CD4-positive, alpha-beta T cell (primary cell): Measurements from ENCODE around the gene DRAP1. TPM values are rescaled to one million over a fixed set of nuclear protein-coding genes. Genes with fewer than 3 reads are reported as not detected.

Experiments
- ATAC-seq: fragments of 200-7000 bp; cut with Tn5 transposase; one replicate; pipeline ENCODE4 v1.10.0; 2022; ENCODE audit warnings: mild to moderate bottlenecking; ENCODE audit not compliant: poor library complexity
- CTCF ChIA-PET: fragments of 350-600 bp; sonication (Branson Sonifier 250); formaldehyde crosslinking; loops from one replicate; lab custom pipeline; 2021; ENCODE audit warnings: antibody characterized with exemption, inconsistent platforms; lab: Charles Lee
- POLR2A ChIA-PET: fragments of 350-600 bp; sonication (Branson Sonifier 250); formaldehyde crosslinking; loops from one replicate; lab custom pipeline; 2021; ENCODE audit warnings: antibody characterized with exemption, inconsistent platforms; lab: Charles Lee
- DNase-seq, 14 experiments: peaks; one replicate each; pipeline ENCODE4 v3.0.0-alpha.2; 2013 to 2020; ENCODE audit warnings: mixed read lengths in 2 of 14
- H3K27ac ChIP-seq, 2 donors: one replicate each; pipeline versions ENCODE4 v1.5.1 to v1.7.0; 2013; ENCODE audit warnings: low read length in 2 of 2, low read depth in 1 of 2, mild to moderate bottlenecking in 1 of 2
- H3K27me3 ChIP-seq, 2 experiments: 1 replicate in 1 of 2; 2 replicates in 1 of 2; pipeline versions ENCODE4 v1.6.1 to v1.7.0; 2013; ENCODE audit warnings: low read length in 2 of 2, control low read depth in 1 of 2, mild to moderate bottlenecking in 1 of 2, moderate library complexity in 1 of 2; ENCODE audit not compliant: insufficient read depth in 2 of 2, control insufficient read depth in 1 of 2
- H3K36me3 ChIP-seq: one replicate; pipeline ENCODE4 v1.6.1; 2013; ENCODE audit warnings: low read length, control low read depth; ENCODE audit not compliant: insufficient read depth
- H3K4me1 ChIP-seq: one replicate; pipeline ENCODE4 v1.6.1; 2013; ENCODE audit warnings: low read length, control low read depth; ENCODE audit not compliant: insufficient read depth
- H3K4me3 ChIP-seq: one replicate; pipeline ENCODE4 v1.5.1; 2013; ENCODE audit warnings: mild to moderate bottlenecking, low read length, moderate library complexity
- H3K9me3 ChIP-seq, 2 experiments: 1 replicate in 1 of 2; 2 replicates in 1 of 2; pipeline versions ENCODE4 v1.6.1 to v1.7.0; 2013; ENCODE audit warnings: low read length in 2 of 2, mild to moderate bottlenecking in 2 of 2, control low read depth in 1 of 2, moderate library complexity in 1 of 2; ENCODE audit not compliant: control insufficient read depth in 1 of 2, insufficient read depth in 1 of 2
- H3K27ac Mint-ChIP-seq: one replicate; pipeline ENCODE4 v1.8.0; 2020; ENCODE audit warnings: mixed read lengths
- H3K27me3 Mint-ChIP-seq: one replicate; pipeline ENCODE4 v1.8.0; 2021; ENCODE audit warnings: mixed read lengths
- H3K36me3 Mint-ChIP-seq: one replicate; pipeline ENCODE4 v1.8.0; 2021; ENCODE audit warnings: low read depth, mixed read lengths
- H3K4me1 Mint-ChIP-seq: one replicate; pipeline ENCODE4 v1.8.0; 2021; ENCODE audit warnings: low read depth, mixed read lengths
- H3K4me3 Mint-ChIP-seq: one replicate; pipeline ENCODE4 v1.8.0; 2020; ENCODE audit warnings: mild to moderate bottlenecking, mixed read lengths
- H3K9me3 Mint-ChIP-seq: one replicate; pipeline ENCODE4 v1.8.0; 2020; ENCODE audit warnings: mixed read lengths
- intact Hi-C, 2 experiments: fragments of 100-400 bp; cut with DNase I in 1 of 2; cut with micrococcal nuclease in 1 of 2; formaldehyde crosslinking; loops; one replicate each; pipeline versions ENCODE4 v1.15.1 to v1.9.0; 2023 to 2025; cut with DNase I, micrococcal nuclease
- total RNA-seq, 174 experiments: library from RNA in 2 of 174; stranded (reverse) in 2 of 174; gene quantifications; one replicate each; pipeline ENCODE4 v1.2.3 and lab custom pipeline; 2021 to 2026
- TF ChIP-seq, protein P1 (sequence below): fragments of 200-600 bp; IDR thresholded peaks from one replicate; pipeline ENCODE4 v1.8.0; 2022; ENCODE audit warnings: antibody characterized with exemption, mild to moderate bottlenecking

The DRAP1 gene
- total RNA-seq, 2 experiments from 2014 or later = 58.6 to 59.1 TPM

DNA sequence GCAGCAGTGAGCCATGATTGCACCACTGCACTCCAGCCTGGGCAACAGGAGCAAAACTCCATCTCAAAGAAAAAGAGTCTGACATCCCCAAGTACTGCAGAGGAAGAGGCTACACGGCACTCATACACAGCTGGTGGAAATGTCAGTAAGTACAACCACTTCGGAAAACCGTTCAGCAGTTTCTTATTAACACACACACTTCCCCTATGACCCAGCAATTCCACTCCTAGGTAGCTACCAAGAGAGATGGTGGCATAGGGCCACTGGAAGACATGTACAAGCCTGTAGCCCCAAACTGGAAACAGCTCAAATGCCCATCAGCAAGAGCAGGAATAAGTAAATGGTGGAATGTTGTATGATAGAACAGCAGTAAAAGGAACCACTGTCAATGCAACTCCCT, 3.3 kb downstream of the DRAP1 start:
- DNase-seq = no peak
- POLR2A ChIA-PET = interaction anchor here (6.6 kb wide), 1 partner anchor 33 kb away, joined by 104 read pairs; the partner anchor contains the start of genes CCDC85B and FIBP
- no peaks in the 10 kb centered on the region for H3K27me3 Mint-ChIP-seq
- peaks cover 42% of the 10 kb centered on the region for H3K4me1 ChIP-seq
- TF ChIP-seq, protein P1, sequence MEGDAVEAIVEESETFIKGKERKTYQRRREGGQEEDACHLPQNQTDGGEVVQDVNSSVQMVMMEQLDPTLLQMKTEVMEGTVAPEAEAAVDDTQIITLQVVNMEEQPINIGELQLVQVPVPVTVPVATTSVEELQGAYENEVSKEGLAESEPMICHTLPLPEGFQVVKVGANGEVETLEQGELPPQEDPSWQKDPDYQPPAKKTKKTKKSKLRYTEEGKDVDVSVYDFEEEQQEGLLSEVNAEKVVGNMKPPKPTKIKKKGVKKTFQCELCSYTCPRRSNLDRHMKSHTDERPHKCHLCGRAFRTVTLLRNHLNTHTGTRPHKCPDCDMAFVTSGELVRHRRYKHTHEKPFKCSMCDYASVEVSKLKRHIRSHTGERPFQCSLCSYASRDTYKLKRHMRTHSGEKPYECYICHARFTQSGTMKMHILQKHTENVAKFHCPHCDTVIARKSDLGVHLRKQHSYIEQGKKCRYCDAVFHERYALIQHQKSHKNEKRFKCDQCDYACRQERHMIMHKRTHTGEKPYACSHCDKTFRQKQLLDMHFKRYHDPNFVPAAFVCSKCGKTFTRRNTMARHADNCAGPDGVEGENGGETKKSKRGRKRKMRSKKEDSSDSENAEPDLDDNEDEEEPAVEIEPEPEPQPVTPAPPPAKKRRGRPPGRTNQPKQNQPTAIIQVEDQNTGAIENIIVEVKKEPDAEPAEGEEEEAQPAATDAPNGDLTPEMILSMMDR = no peak
- peak overlapping the region; percentile 55 for H3K4me3 Mint-ChIP-seq
- H3K9me3 Mint-ChIP-seq = no peaks in the 10 kb centered on the region
- intact Hi-C loops = no loop called here
- ATAC-seq = no peak
- no peaks in the 10 kb centered on the region for H3K9me3 ChIP-seq
- no peaks in the 10 kb centered on the region for H3K27me3 ChIP-seq
- no peak overlapping the region for H3K27ac ChIP-seq
- H3K4me1 Mint-ChIP-seq = peaks cover 28% of the 10 kb centered on the region
- H3K4me3 ChIP-seq = no peak overlapping the region
- H3K27ac Mint-ChIP-seq = peak overlapping the region; percentile 44
- H3K36me3 Mint-ChIP-seq = peaks cover 36% of the 10 kb centered on the region
- H3K36me3 ChIP-seq = peaks cover 32% of the 10 kb centered on the region
- CTCF ChIA-PET = interaction anchor here (1.0 to 4.2 kb wide), 3 partner anchors 34 to 66 kb away, joined by 3 to 16 read pairs (median 4); partner anchors contain the start of gene FIBP

GRCh38 chr11:65925397-65925796, 6.2 kb downstream of the DRAP1 start:
- Histone ChIP-seq H3K9me3 (no peaks in the 10 kb centered on the region), H3K4me3 (no peak overlapping the region), H3K36me3 (peaks cover 28% of the 10 kb centered on the region), H3K4me1 (peaks cover 42% of the 10 kb centered on the region), H3K27ac (no peak overlapping the region), H3K27me3 (no peaks in the 10 kb centered on the region)
- intact Hi-C loops = no loop called here
- ATAC-seq (no peak), DNase-seq (no peak)
- POLR2A ChIA-PET = interaction anchor here (0.8 to 1.1 kb wide), 2 partner anchors 35 to 41 kb away, joined by 3 read pairs; partner anchors contain the start of gene CCDC85B
- H3K4me3 Mint-ChIP-seq = peak overlapping the region; percentile 2
- TF ChIP-seq, protein P1 = no peak
- H3K36me3 Mint-ChIP-seq = peaks cover 22% of the 10 kb centered on the region
- peak overlapping the region; percentile 61 for H3K27ac Mint-ChIP-seq
- H3K9me3 Mint-ChIP-seq = no peaks in the 10 kb centered on the region
- CTCF ChIA-PET = interaction anchor here (0.9 kb wide), 1 partner anchor 145 kb away, joined by 3 read pairs; no protein-coding TSS in a partner anchor
- no peaks in the 10 kb centered on the region for H3K27me3 Mint-ChIP-seq
- H3K4me1 Mint-ChIP-seq = peaks cover 40% of the 10 kb centered on the region

- ATAC-seq = peak; percentile 96
- no peaks in the 10 kb centered on the region for H3K9me3 Mint-ChIP-seq
- H3K27ac Mint-ChIP-seq = peak overlapping the region; percentile 95
- Histone ChIP-seq H3K27me3 (no peaks in the 10 kb centered on the region), H3K27ac (peak overlapping the region; percentile 78 to 81), H3K9me3 (no peaks in the 10 kb centered on the region), H3K4me1 (peaks cover 26% of the 10 kb centered on the region), H3K36me3 (peaks cover 8% of the 10 kb centered on the region), H3K4me3 (peak overlapping the region; percentile 39)
- ChIA-PET CTCF (interaction anchor here (1.0 to 1.6 kb wide), 6 partner anchors 37 to 94 kb away, joined by 3 to 7 read pairs (median 4); partner anchors contain the start of genes CCDC85B, FIBP and MUS81), POLR2A (interaction anchor here (0.8 to 3.2 kb wide), 12 partner anchors 8 to 216 kb away, joined by 3 to 35 read pairs (median 5); partner anchors contain the start of genes BANF1, C11orf68, CCDC85B and CFL1)
- TF ChIP-seq, protein P1 = no peak
- no peaks in the 10 kb centered on the region for H3K27me3 Mint-ChIP-seq
- H3K4me3 Mint-ChIP-seq = peak overlapping the region; percentile 77
- H3K36me3 Mint-ChIP-seq = peaks cover 7% of the 10 kb centered on the region
- intact Hi-C loops = loop anchor here in 1 of 2 experiments (1.0 to 2.0 kb wide), 3 partner anchors 9 to 40 kb away; partner anchors contain the start of genes C11orf68, DRAP1, FIBP and SART1
- H3K4me1 Mint-ChIP-seq = peaks cover 30% of the 10 kb centered on the region
- peak; percentile 59 to 93 (median 76) for DNase-seq
Observed at GRCh38 chr11:65927904-65928397, 8.7 kb downstream of the DRAP1 start.
